NCI-H226 (cell line): ENCODE results near the gene ALPG.
"Not testable (repeated sequence)": the region's sequence is repeated elsewhere in the genome, so short reads cannot be mapped to it uniquely, and the experiment has no call there.

Experiments
- DNase-seq: peaks from one replicate; pipeline ENCODE4 v3.0.0-alpha.2; 2015

Gene ALPG

DNA sequence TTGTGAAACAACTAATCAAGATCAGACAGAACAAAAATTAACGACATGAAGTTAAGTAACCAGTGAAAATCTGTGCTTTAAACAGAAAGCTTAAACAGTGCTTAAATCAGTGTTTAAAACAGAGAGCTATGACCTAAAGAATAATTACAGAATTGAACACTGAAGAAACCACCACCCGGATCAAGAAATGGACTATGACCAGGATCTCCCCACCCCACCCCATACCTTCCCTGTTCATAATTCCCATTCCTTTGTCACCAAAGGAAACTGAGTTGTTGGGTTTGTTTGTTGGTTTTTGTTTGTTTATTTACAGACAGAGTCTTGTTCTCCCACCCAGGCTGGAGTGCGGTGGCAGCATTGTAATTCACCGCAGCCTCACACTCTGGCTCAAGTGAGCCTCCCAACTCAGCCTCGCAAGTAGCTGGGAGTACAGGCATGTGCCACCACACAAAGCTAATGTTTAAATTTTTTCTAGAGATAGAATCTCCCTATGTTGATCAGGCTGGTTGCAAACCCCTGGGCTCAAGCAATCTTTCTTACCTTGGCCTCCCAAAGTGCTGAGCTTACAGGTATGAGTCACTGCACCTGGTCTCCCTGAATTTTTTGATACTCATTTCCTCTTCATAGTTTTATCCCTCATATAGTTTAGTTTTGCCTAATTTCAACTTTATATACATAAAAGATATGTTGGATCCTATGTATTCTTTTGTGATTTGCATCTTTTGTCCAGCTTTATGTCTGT is 8.2 kb upstream of the ALPG start:
- no peak for DNase-seq

DNA sequence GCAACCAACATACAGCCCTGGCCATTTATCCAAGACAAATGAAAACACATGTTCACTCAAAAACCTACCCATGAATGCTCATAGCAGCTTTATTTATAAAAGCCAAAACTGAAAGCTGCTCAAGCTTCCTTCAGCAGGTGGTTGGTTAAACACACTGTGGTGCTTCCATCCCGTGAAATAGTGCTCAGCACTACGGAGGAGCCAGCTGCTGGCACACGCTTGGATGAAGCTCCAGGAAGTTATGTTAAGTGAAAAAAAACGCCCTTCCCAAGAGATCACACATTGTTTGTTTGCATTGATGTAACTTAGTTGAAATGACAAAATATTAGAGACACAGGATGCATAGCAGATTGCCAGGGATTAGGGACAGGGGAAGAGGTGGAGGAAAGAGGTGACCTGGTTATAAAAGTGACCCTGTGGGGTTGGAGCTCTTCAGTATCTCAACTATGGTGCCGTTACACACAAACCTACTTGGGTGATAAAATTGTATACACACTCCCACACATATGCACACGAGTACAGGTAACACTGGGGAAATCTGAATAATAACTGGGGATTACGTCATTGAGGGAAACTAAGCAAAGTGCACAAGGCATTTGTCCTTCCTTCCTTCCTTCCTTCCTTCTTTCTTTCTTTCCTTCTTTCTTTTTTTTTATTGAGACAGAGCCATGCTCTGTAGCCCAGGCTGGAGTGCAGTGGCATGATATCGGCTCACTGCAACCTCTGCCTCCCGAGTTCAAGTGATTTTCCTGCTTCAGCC is 6.2 kb upstream of the ALPG start:
- DNase-seq: no peak

DNA sequence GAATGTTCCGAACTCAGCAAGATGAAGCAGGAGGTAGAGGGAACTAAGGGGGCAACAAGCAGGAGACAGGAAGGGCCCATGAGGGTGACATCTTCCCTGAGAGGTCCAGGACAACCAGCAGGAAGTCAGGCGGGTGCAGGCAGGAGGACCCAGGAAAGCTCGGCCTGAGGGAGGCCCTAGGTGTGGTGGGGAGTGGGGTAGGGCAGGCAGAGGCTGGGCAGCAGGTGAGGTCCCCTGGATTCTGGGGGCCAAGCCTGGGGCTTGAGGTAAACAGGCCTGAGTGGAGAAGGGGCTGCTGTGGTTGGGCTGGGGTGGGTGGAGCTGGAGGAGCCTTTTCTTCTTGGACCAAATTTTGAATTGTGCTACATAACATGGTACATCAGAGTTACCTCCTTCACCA is 4.1 kb upstream of the ALPG start:
- DNase-seq: no peak

DNA sequence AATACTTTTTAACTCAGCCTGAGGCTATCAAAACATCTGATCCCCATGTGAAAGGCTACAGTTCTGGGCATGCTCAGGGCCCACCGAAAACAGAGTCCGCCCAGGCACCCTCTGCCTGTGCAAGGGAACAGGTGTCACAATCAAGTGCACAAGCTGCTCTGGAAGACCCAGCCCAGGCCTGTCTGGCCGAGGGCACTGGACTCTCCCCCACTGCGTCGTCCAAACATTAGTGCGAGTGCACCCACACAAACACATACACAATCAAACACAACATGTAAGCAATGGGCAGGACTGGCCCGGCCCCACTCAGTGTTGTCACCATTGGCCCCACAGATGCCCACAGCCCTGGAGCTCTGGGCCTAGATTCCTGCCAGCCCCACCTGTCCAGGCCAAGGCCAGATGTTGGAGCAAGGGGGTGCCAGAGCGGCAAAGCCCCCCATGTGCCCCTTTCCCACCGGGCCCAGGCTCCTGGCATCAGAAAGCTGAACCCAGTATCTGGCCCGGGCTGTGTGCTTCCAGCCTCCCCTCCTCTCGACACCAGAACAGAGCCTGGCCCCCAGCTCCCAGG is 617 bp upstream of the ALPG start:
- DNase-seq: no peak

DNA sequence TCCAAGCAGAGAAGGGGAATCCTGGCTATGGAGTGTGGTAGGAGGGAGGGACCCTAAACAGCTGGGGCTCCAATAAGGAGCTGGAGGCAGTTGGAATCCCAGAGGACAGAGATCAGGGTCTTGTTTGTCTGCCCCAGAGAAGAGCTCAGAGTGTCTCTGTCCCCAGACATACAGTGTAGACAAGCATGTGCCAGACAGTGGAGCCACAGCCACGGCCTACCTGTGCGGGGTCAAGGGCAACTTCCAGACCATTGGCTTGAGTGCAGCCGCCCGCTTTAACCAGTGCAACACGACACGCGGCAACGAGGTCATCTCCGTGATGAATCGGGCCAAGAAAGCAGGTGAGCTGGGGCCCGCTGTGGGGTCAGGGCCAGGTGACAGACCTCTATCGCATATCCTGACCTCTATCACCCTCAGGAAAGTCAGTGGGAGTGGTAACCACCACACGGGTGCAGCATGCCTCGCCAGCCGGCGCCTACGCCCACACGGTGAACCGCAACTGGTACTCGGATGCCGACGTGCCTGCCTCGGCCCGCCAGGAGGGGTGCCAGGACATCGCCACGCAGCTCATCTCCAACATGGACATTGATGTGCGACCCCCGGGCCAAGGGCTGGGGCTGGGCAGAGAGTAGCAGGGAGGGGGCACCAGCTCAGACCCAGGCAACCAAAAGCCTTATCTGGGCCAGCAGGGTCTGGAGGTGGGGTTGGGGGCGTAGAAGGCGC is 945 bp downstream of the ALPG start:
- DNase-seq: not testable (repeated sequence)

DNA sequence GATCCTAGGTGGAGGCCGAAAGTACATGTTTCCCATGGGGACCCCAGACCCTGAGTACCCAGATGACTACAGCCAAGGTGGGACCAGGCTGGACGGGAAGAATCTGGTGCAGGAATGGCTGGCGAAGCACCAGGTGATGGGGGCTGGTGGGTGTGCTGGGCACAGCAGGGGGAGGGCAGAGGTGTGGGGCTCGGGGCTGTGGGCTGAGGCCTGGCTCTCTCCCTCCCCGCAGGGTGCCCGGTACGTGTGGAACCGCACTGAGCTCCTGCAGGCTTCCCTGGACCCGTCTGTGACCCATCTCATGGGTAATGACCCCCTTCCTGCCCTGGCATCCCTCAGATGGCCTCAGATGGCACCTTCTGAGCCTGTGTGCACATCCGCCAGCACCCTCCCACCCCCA is 1.6 kb downstream of the ALPG start:
- not testable (repeated sequence) for DNase-seq

DNA sequence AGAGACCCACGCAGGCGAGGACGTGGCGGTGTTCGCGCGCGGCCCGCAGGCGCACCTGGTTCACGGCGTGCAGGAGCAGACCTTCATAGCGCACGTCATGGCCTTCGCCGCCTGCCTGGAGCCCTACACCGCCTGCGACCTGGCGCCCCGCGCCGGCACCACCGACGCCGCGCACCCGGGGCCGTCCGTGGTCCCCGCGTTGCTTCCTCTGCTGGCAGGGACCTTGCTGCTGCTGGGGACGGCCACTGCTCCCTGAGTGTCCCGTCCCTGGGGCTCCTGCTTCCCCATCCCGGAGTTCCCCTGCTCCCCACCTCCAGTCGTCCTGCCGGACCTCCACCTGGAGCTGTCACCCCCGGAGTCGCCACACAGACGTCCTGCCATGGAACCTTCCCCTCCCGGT is 3.0 kb downstream of the ALPG start:
- DNase-seq: not testable (repeated sequence)

DNA sequence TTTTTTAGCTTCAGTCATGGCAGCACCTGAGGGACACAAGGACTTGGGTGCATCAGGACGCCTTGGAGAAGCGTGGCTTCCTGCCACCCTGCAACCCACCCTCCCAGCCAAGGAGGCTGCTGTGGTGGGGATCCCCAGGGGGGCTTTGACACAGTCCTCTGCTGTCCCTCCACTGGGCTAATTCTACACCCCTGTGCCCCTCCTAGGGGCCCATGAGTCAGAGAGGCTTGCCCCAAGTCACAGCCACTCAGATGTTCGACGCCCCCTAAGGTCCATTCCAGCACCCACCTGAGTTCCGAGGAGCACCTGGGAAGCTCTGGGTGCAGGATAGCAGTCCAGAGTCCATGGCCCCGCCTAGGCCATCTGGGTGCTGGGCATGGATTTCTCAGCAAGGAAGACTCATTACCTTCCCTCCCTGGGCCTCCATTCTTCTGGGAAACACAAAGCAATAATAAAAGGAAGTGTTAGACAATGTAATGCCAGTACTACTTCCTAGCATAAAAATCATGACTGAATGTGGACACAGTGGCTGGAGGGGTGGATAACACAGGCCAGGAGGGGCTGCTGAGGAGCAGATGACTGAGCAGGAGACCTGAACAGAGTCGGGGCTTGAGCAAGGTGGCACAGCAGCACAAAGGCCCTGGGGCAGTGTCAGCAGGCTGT is 3.7 kb downstream of the ALPG start:
- DNase-seq: no peak

DNA sequence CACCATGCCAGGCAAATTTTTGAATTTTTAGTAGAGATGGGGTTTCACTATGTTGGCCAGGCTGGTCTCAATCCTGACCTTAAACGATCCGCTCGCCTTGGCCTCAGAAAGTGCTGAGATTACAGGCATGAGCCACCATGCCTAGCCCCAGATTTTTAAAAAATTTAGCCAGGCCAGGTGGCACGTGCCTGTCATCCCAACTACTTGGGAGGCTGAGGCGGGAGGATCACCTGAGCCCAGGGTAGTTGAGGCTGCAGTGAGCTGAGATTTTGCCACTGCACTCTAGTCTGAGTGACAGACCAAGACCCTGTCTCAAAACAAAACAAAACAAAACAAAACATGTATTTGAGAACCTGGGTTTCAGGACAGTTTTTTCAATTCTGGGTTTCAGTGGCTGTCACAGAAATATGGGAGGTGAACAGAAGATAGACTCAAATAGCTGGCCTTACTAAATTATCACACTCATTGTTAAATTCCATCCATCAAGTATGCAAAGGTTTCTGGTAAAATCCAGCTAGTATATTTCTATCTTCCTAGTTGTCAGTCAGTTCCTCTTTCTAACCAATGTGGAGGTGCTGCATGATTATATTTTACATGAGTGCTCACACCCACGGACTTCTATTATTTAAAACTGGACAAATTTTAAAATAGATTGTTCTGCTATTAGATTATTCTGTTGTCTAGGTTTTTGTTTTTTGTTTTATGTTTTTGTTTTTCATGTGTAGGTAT is 5.4 kb downstream of the ALPG start:
- DNase-seq: no peak

DNA sequence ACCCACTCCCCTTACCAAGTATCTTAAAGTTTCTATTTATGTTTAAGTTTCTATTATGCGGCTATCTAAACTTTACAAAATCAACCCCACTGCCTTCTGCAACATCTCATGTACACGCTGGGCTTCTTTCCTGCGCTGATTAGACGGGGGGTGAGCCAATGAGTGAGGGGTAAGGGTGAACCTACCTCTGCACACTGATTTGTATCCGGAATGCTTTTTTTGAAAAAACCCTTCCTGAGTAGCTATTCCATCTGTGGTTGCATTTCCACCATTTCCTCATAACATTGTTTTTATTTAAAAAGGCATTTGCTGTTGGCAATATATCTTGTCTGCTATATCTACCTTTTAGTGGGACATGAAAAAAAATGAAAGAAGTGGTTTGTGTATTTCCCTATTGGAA is 6.3 kb downstream of the ALPG start:
- DNase-seq: no peak

DNA sequence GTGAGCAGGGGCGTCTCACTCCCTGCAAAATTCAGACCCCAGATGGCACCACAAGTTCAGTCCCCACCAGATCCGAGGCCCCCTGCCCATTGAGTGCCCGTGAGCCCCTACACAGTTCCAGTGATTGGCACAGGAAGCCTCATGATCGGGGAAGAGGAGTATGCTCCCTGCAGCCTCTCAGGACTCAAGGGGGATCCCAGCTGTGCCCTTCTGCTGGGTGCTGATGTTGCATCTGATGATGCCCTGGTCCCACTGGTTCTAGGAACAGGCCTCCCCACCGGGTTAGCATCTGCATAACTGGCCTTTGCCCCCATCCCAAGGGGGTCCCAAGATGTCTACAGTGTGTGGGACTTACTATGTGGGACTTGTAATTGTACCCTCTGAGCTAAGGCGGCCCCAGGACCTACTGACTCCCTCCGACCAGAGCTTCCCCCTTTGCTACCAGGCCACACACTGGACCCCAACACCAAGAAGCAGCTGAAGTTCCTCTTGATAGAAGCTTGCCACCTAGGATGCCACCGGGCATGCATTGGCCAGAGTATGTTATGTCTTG is 8.6 kb downstream of the ALPG start:
- no peak for DNase-seq

DNA sequence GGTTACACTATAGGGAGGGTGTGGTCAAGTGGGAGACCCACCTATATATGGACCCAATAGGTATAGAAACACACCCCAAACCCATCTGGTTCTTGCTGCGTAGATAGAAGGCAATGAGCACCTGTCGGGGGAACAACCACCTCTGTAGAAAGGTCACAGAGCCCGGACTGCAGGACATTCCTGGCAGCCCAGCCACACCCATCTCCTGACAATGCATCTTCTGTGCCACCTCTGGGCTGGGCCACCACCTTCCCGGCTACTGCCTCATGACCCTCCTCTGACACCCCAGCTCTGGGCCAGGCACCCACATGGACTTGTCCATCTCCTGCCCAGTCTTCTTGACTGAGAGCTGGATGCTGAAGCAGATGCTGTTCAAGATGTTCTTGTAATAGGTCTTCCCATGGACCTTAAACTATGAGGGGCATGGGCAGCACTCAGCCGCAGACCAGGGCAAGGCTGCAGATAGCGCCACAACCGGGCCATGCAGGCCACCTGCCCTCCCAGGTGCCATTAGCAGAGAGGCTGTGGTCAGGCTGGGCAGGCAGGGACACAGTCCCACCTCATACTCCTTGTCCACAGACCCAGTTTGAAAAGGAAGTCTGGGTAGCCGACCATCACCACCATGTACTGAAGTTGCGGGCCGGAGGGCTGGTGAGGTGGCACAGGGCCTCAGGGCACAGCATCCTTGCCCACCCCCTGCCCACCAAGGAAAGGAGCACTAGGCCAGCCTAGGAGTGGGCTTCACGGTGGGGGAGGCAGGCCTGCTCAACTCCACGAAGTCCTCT is 9.3 kb downstream of the ALPG start:
- no peak for DNase-seq

DNA sequence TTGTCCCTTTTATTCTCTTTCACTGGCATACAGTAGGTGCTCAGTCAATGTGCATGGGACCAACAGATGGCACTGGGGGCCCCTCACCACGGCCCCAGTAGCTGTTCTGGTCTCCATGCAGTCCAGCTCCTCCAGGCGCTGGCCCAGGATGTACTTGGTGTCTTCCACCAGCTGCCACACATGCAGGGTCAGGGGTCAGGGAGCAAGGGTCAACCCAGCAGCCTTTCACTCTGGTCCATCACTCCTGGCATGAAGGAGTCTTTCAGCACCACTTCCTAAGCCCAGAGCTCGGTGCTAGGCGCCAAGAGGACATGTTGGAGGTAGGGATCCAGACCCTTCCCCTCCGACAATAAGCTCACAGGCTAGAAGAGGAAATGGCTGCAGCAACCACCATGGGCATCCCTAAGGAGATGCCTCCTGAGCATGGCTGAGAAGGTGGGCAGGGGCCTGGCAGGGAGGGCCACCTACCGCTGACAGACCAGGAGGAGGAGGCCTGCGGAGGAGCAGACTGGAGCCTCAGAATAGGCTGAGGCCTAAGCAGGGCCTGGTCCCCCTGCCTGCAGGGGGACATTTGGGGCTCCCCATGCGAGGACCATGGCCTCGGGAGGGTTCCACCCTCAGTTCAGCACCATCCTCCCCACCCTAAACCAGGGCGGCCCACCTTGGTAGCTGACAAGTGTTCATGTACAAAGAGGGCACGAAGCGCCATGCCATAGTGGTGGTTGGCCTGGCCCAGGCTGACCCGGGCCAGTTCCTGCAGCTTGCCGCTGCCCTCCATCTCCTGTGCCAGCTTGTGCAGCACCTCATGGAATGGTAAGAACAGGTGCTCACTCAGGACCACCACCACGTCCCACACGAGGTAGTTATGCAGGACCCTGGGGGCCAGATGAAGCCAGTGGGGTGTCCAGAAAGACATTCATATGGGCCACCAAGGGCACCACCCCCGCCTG is 10.2 kb downstream of the ALPG start:
- DNase-seq: no peak

DNA sequence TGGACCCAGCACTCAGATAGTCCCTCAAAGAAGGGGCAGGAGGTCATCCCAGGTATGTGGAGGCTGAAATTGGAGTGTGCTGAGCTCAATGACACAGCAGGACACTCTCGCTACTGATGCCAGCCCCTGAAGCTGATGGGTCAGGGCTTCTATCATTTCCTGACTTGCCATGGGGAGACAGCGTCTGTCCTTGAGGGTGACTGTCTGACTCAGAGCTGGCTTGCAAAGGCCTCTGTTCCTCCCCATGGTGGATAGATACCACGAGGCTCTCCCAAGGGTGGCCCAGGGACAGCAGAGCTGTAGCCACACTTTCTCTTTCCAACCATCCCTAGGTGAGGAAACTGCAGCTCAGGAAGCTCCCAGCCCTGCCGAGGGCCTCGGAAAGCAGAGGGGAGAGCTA is 10.8 kb downstream of the ALPG start:
- no peak for DNase-seq

DNA sequence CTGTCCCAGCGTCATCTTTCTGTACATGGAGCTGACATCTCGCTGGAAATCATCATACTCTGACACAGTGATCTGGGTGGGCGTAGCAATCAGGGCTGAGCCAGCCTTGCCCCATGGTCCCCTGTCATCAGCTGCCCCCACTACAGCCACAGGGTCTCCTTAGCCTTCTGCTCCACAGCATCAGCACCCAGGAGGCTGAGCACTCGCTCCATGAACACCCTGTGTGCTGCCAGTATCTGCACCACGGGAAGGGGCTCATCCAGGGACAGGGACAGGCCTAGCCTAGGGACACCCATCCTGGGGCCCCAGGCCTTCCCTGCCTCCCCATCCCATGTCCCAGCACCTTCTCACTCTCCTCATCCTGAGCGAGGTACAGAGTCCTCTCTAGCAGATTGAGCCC is 11.4 kb downstream of the ALPG start:
- no peak for DNase-seq

DNA sequence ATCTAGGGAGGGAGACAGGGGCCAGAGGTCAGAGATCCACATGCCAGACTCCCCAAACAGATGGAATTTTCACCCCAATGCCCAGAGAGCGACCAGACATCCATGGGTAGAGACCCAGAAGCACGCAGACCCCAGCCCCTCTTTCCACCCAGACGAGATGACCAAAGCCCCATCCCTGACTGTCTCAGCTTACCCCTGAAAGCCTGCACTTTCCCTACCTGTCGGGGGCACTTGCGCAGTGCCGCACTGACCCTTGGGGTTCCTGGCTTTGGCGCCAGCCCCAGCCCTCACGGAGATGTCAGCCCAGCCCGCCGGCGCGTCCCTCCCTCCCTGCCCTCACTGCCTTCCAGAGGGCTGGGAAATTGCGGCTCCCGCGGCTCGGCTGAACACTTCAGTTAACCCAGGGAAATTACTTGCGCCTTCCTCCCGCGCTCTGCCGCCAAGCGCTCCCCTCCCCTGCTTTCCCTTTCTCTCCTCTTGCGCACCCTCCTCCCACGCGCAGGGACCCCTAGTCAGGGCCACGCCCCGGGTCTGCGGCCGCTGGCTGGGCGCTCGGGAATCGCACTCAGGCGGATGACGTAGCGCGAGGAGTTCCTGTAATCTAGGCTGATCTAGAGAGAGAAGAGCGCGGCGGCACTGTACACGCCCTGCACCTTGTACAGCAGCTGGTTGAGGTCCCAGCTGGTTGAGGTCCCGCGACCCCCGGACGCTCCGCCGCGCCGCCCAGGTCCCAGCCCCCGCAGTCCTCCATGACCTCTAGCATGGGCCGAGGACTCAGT is 12.0 kb downstream of the ALPG start:
- peak; percentile 51 for DNase-seq

DNA sequence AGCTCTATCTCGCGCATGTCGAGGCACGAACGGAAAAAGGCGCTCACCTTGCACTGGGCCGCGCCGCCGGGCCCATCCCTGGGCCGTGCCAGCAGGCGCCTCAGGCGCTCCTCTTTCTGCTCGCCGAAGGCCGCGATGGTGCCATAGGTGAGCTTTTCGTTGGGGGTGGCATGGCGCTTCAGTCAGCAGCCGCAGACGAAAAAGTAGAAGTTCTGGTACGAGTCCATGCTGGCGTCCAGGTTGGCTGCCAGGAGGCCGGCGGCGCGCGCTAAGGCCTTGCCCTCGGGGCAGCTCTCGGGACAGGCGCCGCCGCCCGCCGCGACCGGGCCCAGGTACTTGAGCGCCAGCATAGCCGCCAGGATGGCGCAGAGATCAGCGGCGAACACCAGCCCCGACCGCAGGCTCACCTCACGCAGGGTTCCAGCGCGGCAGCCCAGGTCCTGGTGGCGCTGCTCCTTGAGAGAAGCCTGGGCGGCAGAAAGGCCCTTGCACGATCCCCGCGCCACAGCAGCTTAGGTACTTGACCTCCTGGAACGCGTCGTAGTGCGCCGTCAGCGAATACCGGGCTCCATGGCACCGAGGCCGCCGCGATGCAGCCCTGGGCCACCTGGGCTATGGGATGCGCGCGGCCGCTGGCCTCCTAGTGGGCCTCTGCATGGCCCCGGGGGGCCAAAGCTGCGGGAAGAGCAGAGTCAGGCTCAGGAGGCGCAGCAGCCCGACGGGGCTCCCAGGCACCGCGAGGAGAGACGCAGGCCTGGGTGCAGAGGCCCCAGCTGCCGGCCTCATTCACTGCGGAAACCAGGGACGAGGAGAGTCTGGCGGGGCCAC is 12.8 kb downstream of the ALPG start:
- no peak for DNase-seq

DNA sequence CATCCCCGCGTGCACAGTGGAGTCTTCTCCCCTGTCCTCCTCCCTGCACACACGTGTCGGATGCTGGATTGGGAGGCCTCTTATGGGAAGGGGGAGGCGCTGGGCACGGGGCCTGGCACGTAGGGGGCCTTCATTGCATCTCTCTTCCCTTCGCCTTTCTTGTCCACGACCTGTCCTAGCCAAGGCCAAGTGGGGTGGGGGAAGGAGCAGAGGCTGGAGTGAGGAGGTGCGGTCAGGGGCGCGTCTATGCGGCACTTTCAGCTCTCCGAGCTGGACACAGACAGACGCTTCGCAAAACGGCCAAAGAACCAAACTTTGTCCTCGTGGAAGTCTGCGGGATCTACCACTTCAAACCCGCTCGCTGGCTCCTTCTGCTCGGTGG is 13.4 kb downstream of the ALPG start:
- DNase-seq: no peak
